ENCODE measurements around the gene ANGPTL4. TPM values are rescaled to one million over a fixed set of nuclear protein-coding genes. Genes with fewer than 3 reads are reported as not detected.
"Not testable (repeated sequence)": the region's sequence is repeated elsewhere in the genome, so short reads cannot be mapped to it uniquely, and the experiment has no call there.

The ANGPTL4 gene
- total RNA-seq, 5 donors from 2014 or later (not counting 1 experiment from before 2014, with no cell fraction given): 0.18 to 0.19 TPM; not detected in 3

GRCh38 chr19:8349629-8350372 lies 14.2 kb upstream of the ANGPTL4 start:
- peaks cover 0 to 40% of the 10 kb centered on the region in 2 experiments for H3K27me3 ChIP-seq (replicated peaks in 1 of 2; ENCODE audit: control insufficient read depth in 2 of 2, extremely low read depth in 1 of 2, insufficient read depth in 2 of 2, low read length in 1 of 2)
- H3K9me3 Mint-ChIP-seq; H3K4me1 ChIP-seq (ENCODE audit: control insufficient read depth in 1 of 2, extremely low read depth in 1 of 2, insufficient read depth in 2 of 2, low read length in 2 of 2); ATAC-seq (replicated peaks in 1 of 4); H3K4me3 Mint-ChIP-seq; DNase-seq; H3K4me1 Mint-ChIP-seq; H3K36me3 Mint-ChIP-seq; H3K36me3 ChIP-seq (ENCODE audit: control insufficient read depth in 2 of 2, extremely low read depth in 1 of 2, insufficient read depth in 1 of 2, low read length in 1 of 2); H3K27ac Mint-ChIP-seq; H3K27ac ChIP-seq (ENCODE audit: low read length); POLR2A ChIA-PET; H3K9me3 ChIP-seq; H3K4me3 ChIP-seq (ENCODE audit: control insufficient read depth in 1 of 2, extremely low read depth in 1 of 2, low read length in 1 of 2): not testable (repeated sequence)
- 83% methylated on average over 2 of the region's 8 CpGs for WGBS (ENCODE audit: insufficient coverage)
- CTCF ChIA-PET: interaction anchor here in 1 of 2 donors (0.7 kb wide), 1 partner anchor 252 kb away, joined by 4 read pairs; no protein-coding TSS in a partner anchor
- H3K27me3 Mint-ChIP-seq: peaks cover 18 to 28% of the 10 kb centered on the region in 2 donors

GRCh38 chr19:8352134-8352827 lies 11.7 kb upstream of the ANGPTL4 start:
- H3K4me3 ChIP-seq (ENCODE audit: control insufficient read depth in 1 of 2, extremely low read depth in 1 of 2, low read length in 1 of 2): no peak overlapping the region
- no peaks in the 10 kb centered on the region for H3K36me3 Mint-ChIP-seq
- peaks cover 18 to 25% of the 10 kb centered on the region in 2 donors for H3K27me3 Mint-ChIP-seq
- peaks cover 0 to 40% of the 10 kb centered on the region in 2 experiments for H3K27me3 ChIP-seq (replicated peaks in 1 of 2; ENCODE audit: control insufficient read depth in 2 of 2, extremely low read depth in 1 of 2, insufficient read depth in 2 of 2, low read length in 1 of 2)
- no peaks in the 10 kb centered on the region for H3K9me3 ChIP-seq
- H3K4me3 Mint-ChIP-seq: no peak overlapping the region
- POLR2A ChIA-PET: interaction anchor here in 1 of 2 donors (0.7 kb wide), 1 partner anchor 168 kb away, joined by 3 read pairs; no protein-coding TSS in a partner anchor
- DNase-seq (no peak), ATAC-seq (replicated peaks in 1 of 4) (no peak)
- CTCF ChIA-PET: interaction anchor here (0.6 to 1.4 kb wide), 3 partner anchors 61 to 241 kb away, joined by 3 to 4 read pairs (median 3); partner anchors contain the start of gene MARCHF2 (in 1 of the 2)
- H3K4me1 ChIP-seq (ENCODE audit: control insufficient read depth in 1 of 2, extremely low read depth in 1 of 2, insufficient read depth in 2 of 2, low read length in 2 of 2): peaks cover 0 to 6% of the 10 kb centered on the region in 2 experiments
- H3K4me1 Mint-ChIP-seq: peaks cover 2 to 5% (median 2%) of the 10 kb centered on the region in 3 donors
- H3K27ac ChIP-seq (ENCODE audit: low read length): no peak overlapping the region
- H3K9me3 Mint-ChIP-seq: no peaks in the 10 kb centered on the region
- no CpG with 5 or more reads among the region's 10 CpGs for WGBS (ENCODE audit: insufficient coverage)
- no peaks in the 10 kb centered on the region for H3K36me3 ChIP-seq (ENCODE audit: control insufficient read depth in 2 of 2, extremely low read depth in 1 of 2, insufficient read depth in 1 of 2, low read length in 1 of 2)
- H3K27ac Mint-ChIP-seq: no peak overlapping the region

- 83% methylated on average over 5 of the region's 5 CpGs for WGBS (ENCODE audit: insufficient coverage)
- not testable (repeated sequence) for H3K4me1 Mint-ChIP-seq, H3K9me3 ChIP-seq
Observed at GRCh38 chr19:8352845-8353244, 11.1 kb upstream of the ANGPTL4 start.

GRCh38 chr19:8355631-8356402 lies 8.1 kb upstream of the ANGPTL4 start:
- no peaks in the 10 kb centered on the region for H3K9me3 Mint-ChIP-seq
- no peak overlapping the region for H3K27ac ChIP-seq (ENCODE audit: low read length)
- DNase-seq (no peak), ATAC-seq (replicated peaks in 1 of 4) (no peak)
- peaks cover 2 to 5% (median 2%) of the 10 kb centered on the region in 3 donors for H3K4me1 Mint-ChIP-seq
- peaks cover 15 to 18% of the 10 kb centered on the region in 2 donors for H3K27me3 Mint-ChIP-seq
- H3K4me3 ChIP-seq (ENCODE audit: control insufficient read depth in 1 of 2, extremely low read depth in 1 of 2, low read length in 1 of 2): no peak overlapping the region
- CTCF ChIA-PET: no interaction called here
- no peaks in the 10 kb centered on the region for H3K36me3 ChIP-seq (ENCODE audit: control insufficient read depth in 2 of 2, extremely low read depth in 1 of 2, insufficient read depth in 1 of 2, low read length in 1 of 2)
- H3K4me3 Mint-ChIP-seq: no peak overlapping the region
- no peaks in the 10 kb centered on the region for H3K36me3 Mint-ChIP-seq
- H3K27ac Mint-ChIP-seq: no peak overlapping the region
- POLR2A ChIA-PET: no interaction called here
- H3K9me3 ChIP-seq: no peaks in the 10 kb centered on the region
- H3K27me3 ChIP-seq (replicated peaks in 1 of 2; ENCODE audit: control insufficient read depth in 2 of 2, extremely low read depth in 1 of 2, insufficient read depth in 2 of 2, low read length in 1 of 2): peaks cover 0 to 55% of the 10 kb centered on the region in 2 experiments
- WGBS (ENCODE audit: insufficient coverage): 77% methylated on average over 5 of the region's 6 CpGs
- H3K4me1 ChIP-seq (ENCODE audit: control insufficient read depth in 1 of 2, extremely low read depth in 1 of 2, insufficient read depth in 2 of 2, low read length in 2 of 2): peaks cover 0 to 6% of the 10 kb centered on the region in 2 experiments

More at GRCh38 chr19:8352845-8353244, 11.1 kb upstream of the ANGPTL4 start:
- not testable (repeated sequence) for H3K4me3 Mint-ChIP-seq; H3K9me3 Mint-ChIP-seq; H3K4me3 ChIP-seq (ENCODE audit: control insufficient read depth in 1 of 2, extremely low read depth in 1 of 2, low read length in 1 of 2); ATAC-seq (replicated peaks in 1 of 4); DNase-seq; H3K4me1 ChIP-seq (ENCODE audit: control insufficient read depth in 1 of 2, extremely low read depth in 1 of 2, insufficient read depth in 2 of 2, low read length in 2 of 2); H3K27ac Mint-ChIP-seq; H3K36me3 Mint-ChIP-seq; H3K36me3 ChIP-seq (ENCODE audit: control insufficient read depth in 2 of 2, extremely low read depth in 1 of 2, insufficient read depth in 1 of 2, low read length in 1 of 2); H3K27ac ChIP-seq (ENCODE audit: low read length)
- POLR2A ChIA-PET: interaction anchor here in 1 of 2 donors (0.7 kb wide), 1 partner anchor 168 kb away, joined by 3 read pairs; no protein-coding TSS in a partner anchor
- H3K27me3 ChIP-seq (replicated peaks in 1 of 2; ENCODE audit: control insufficient read depth in 2 of 2, extremely low read depth in 1 of 2, insufficient read depth in 2 of 2, low read length in 1 of 2): peaks cover 0 to 40% of the 10 kb centered on the region in 2 experiments
- peaks cover 18 to 25% of the 10 kb centered on the region in 2 donors for H3K27me3 Mint-ChIP-seq
- CTCF ChIA-PET: interaction anchor here (1.4 to 1.8 kb wide), 3 partner anchors 45 to 289 kb away, joined by 3 to 6 read pairs (median 5); partner anchors contain the start of gene MARCHF2 (in 1 of the 2)

- CTCF ChIA-PET: interaction anchor here in 1 of 2 donors (0.6 kb wide), 1 partner anchor 182 kb away, joined by 4 read pairs; no protein-coding TSS in a partner anchor
Observed at GRCh38 chr19:8357007-8357521, 6.9 kb upstream of the ANGPTL4 start.

More at GRCh38 chr19:8357007-8357521, 6.9 kb upstream of the ANGPTL4 start:
- no peaks in the 10 kb centered on the region for H3K9me3 Mint-ChIP-seq
- no peak for ATAC-seq (replicated peaks in 1 of 4)
- Histone ChIP-seq H3K9me3 (no peaks in the 10 kb centered on the region), H3K4me3 (ENCODE audit: control insufficient read depth in 1 of 2, extremely low read depth in 1 of 2, low read length in 1 of 2) (no peak overlapping the region), H3K4me1 (ENCODE audit: control insufficient read depth in 1 of 2, extremely low read depth in 1 of 2, insufficient read depth in 2 of 2, low read length in 2 of 2) (peaks cover 0 to 6% of the 10 kb centered on the region in 2 experiments), H3K27ac (ENCODE audit: low read length) (no peak overlapping the region), H3K36me3 (ENCODE audit: control insufficient read depth in 2 of 2, extremely low read depth in 1 of 2, insufficient read depth in 1 of 2, low read length in 1 of 2) (no peaks in the 10 kb centered on the region), H3K27me3 (replicated peaks in 1 of 2; ENCODE audit: control insufficient read depth in 2 of 2, extremely low read depth in 1 of 2, insufficient read depth in 2 of 2, low read length in 1 of 2) (peaks cover 0 to 51% of the 10 kb centered on the region in 2 experiments)
- no CpG with 5 or more reads among the region's 4 CpGs for WGBS (ENCODE audit: insufficient coverage)
- H3K36me3 Mint-ChIP-seq: no peaks in the 10 kb centered on the region
- peaks cover 10 to 13% of the 10 kb centered on the region in 2 donors for H3K27me3 Mint-ChIP-seq
- no peak overlapping the region for H3K27ac Mint-ChIP-seq
- H3K4me3 Mint-ChIP-seq: no peak overlapping the region
- DNase-seq: no peak
- H3K4me1 Mint-ChIP-seq: peaks cover 2 to 5% (median 2%) of the 10 kb centered on the region in 3 donors
- POLR2A ChIA-PET: no interaction called here

Data from T-cell (primary cell).